Choroid plexus epithelial cell (primary cell): Measurements from ENCODE around the gene TJAP1.

Experiments used
- DNase-seq: peaks from one replicate; pipeline ENCODE4 v3.0.0-alpha.2; 2010; ENCODE audit warnings: low read depth
- H3K4me3 ChIP-seq: 2 replicates; pipeline ENCODE4 v1.5.1; 2011; ENCODE audit warnings: low read depth, mild to moderate bottlenecking, control low read depth, low read length, moderate library complexity
- TF ChIP-seq, protein P1 (sequence below): conservative IDR thresholded peaks from 2 replicates; pipeline ENCODE4 v1.5.1; 2011; ENCODE audit warnings: low read depth, mild to moderate bottlenecking, control low read depth, inconsistent platforms, low read length, moderate library complexity

The TJAP1 gene

DNA sequence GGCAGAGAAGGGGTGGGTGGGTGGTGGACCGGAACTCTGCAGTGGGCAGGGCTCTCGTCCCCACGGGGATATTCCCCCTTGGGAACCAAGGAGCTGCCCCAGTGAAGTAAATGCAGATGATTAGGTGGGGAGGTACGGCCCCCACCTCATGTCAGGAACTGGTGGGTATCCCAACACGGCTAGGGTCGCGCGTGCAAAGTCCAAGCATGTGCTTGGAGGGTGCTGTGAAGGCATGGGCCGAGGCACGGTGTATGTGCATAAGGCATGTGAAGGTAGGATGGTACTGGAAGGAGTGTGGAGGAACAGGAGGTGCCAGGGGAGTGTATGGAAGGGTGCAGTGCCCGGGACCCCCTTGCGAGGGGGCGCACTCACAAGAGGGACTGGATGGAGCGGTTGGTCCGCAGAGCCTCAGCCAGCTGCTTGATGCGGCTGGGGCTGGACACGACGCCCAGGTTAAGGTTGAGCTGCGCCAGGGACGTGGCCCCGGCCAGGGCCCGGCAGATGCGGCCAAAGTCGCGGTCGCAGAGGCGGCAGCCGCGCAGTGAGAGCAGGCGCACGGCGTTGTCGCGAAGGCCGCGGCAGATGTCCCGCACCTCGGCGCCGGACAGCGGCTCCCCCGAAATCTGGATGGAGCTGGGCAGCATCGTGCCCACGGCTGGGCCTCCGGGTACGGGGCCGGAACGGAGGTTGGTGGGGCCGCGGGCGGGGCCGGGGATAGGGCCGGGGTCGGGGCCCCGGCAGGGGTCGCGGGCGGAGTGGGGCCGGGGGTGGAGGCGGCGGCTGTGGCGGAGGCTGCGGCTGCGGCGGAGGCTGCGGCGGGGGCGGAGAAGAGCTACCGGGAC is 32.0 kb downstream of the TJAP1 start:
- DNase-seq, result no peak
- TF ChIP-seq, protein P1, sequence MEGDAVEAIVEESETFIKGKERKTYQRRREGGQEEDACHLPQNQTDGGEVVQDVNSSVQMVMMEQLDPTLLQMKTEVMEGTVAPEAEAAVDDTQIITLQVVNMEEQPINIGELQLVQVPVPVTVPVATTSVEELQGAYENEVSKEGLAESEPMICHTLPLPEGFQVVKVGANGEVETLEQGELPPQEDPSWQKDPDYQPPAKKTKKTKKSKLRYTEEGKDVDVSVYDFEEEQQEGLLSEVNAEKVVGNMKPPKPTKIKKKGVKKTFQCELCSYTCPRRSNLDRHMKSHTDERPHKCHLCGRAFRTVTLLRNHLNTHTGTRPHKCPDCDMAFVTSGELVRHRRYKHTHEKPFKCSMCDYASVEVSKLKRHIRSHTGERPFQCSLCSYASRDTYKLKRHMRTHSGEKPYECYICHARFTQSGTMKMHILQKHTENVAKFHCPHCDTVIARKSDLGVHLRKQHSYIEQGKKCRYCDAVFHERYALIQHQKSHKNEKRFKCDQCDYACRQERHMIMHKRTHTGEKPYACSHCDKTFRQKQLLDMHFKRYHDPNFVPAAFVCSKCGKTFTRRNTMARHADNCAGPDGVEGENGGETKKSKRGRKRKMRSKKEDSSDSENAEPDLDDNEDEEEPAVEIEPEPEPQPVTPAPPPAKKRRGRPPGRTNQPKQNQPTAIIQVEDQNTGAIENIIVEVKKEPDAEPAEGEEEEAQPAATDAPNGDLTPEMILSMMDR, result no peak
- peak overlapping the region; percentile 66 for H3K4me3 ChIP-seq

DNA sequence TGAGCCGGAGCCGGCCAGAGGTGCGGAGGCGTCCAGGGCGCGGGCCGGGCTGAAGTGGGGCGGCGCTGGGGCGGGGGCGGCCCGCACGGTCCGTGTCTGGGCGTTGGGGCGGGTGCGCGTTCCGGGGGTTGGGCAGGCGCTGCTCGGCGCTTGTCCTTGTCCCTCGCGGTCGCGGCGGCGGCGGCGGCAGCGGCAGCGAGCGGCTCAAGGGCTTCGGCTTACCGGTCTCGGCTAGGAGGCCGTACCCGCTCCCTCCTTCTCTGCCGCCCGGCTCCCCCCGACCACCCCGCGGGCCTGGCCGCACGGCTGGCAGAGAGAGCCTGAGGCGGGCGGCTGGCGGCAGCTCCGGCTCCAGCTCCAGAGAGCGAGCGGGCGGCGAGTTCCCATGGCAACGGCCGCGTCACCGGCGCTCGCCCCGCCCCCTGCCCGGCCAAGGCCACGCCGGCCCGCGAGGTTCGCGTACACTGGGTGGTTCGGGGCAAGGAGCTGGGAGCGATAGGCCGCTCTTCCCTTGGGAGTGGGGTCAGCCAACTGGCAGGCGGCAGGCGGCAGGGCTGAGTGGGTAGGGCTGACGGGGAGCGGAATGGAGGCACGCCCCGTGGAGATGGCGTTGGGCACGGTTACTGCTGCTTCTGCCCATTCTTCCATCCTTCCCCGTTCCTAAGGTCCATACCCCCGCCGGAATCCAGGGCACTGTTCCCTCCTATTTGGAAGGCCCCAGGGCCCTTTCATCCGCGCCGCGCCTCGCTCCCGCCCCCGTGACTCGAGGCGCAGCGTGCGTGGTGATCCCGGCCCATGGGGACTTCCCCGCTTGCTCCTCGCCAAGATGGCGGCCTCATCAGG is 32.8 kb downstream of the TJAP1 start, which contains the start of gene LRRC73:
LRRC73 (minus strand) TSS at position 363 of the 843 bp plus-strand sequence. CDS start 561 bp downstream, outside the sequence.
- DNase-seq, result peak; percentile 78
- peak within 1 kb of the TSS; percentile 66 for H3K4me3 ChIP-seq
- TF ChIP-seq, protein P1, result no peak

DNA sequence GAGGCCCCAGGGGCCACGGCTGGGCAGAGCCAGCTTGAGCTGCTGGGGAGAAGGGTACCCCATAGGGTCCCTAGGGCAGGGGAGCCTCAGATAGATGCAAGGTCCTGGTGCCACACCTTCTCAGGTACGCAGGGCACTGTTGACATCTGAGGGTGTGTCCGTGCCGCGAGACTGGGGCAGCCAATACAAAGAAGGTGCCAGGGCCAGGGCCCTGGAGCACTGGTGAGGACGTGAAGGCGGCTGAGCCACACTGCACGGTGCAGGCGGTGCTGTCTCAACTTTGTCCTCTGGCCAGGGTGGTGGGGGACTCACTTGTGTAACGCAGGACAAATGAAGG is 33.4 kb downstream of the TJAP1 start:
- no peak overlapping the region for H3K4me3 ChIP-seq
- no peak for DNase-seq
- TF ChIP-seq, protein P1, result no peak

DNA sequence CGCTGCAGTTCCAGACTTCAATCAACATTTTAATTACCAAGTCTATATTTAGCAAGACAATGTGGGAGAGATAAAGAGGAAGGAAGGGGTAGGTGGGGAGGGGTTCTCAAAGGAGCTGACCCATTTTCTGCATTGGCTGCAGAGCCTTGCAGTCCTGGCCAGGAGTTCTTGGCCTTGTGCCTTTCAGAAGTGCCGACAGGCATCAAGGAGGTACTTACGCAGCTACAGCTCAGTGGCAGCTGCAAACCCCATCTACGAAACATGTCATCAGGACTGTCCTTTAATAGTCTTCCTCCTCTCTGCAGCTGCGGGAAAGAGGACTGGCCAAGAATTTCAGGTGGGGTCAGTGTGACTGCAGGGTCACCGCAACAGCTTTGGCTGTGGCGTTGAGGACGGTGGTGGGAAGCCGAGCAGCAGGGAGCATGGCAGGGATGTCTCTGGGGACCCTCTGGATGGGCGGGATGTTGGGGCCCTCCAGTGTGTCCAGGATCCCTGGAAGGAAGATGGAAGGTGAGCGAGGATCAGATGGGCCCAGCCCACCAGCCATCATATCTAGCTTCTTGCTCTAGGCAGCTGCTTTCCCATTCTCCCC is 34.5 kb downstream of the TJAP1 start:
- no peak for DNase-seq
- no peak overlapping the region for H3K4me3 ChIP-seq
- TF ChIP-seq, protein P1, result no peak

DNA sequence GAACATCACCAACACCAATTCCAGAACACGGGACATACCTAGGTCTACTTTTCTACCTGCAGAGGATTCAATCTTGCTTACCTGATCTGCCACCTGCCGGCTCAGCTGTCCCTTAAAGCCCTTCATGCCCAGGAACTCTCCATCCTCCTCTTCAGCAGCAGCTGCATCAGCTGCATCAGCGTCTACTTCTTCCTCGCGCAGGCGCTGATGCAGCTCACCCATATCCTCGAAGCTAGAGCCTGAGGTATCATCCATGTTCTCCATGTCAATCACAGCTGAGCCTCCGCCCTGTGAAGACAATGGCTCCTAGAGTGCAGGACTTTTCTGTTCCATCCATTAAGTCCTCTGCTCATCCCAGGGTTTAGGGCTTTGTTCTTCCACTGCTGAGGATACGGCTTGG is 38.4 kb downstream of the TJAP1 start:
- TF ChIP-seq, protein P1, result no peak
- H3K4me3 ChIP-seq, result peak overlapping the region; percentile 98

DNA sequence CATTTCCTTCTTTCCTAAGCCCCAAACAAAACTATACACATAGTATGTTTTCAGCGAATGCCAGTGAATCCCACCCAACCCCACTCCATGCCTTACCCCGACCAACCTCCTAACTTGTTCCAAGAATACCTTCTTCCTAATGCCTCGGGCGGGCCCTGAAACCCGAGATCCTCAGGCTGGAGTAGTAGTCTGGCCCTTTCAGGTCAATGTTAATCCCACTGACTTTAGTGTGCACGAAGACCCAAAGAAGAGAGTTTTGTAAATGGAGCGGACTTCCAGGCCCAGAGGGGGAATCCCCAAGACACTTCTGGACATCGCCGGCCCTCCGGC is 39.0 kb downstream of the TJAP1 start:
- DNase-seq, result no peak
- H3K4me3 ChIP-seq, result peak overlapping the region; percentile 98

More for the DNA sequence above, 38.4 kb downstream of the TJAP1 start:
- DNase-seq, result no peak

More for the DNA sequence above, 39.0 kb downstream of the TJAP1 start:
- TF ChIP-seq, protein P1, result no peak
